Skin of body (tissue), 2 donors: ENCODE data around the gene PSMC1. TPM values are rescaled to one million over a fixed set of nuclear protein-coding genes. Genes with fewer than 3 reads are reported as not detected.

Experiments used
- DNase-seq: peaks from one replicate; lab custom pipeline; 2025; lab: John Stamatoyannopoulos, UW
- total RNA-seq: library from RNA; depleted of rRNA; stranded (reverse); fragments of >200 nt; gene quantifications from one replicate; pipeline ENCODE4 v1.2.3, GENCODE V29; 2014

Gene PSMC1
- total RNA-seq, 1 donor from 2014 or later, result 83.5 TPM

GRCh38 chr14:90302529-90303303 is 46.4 kb downstream of the PSMC1 start:
- no peak for DNase-seq

GRCh38 chr14:90303473-90303872 is 47.1 kb downstream of the PSMC1 start:
- DNase-seq, result no peak

GRCh38 chr14:90304502-90304901 is 48.1 kb downstream of the PSMC1 start:
- DNase-seq, result no peak

- no peak for DNase-seq
Measured at GRCh38 chr14:90305176-90305601, 48.8 kb downstream of the PSMC1 start.

GRCh38 chr14:90308561-90308960 is 52.2 kb downstream of the PSMC1 start:
- DNase-seq, result no peak

GRCh38 chr14:90317286-90317685 is 60.9 kb downstream of the PSMC1 start:
- no peak for DNase-seq

- no peak for DNase-seq
Measured at GRCh38 chr14:90318016-90318415, 61.7 kb downstream of the PSMC1 start.

GRCh38 chr14:90319173-90319572 is 62.8 kb downstream of the PSMC1 start:
- no peak for DNase-seq

GRCh38 chr14:90319634-90320541 is 63.5 kb downstream of the PSMC1 start:
- DNase-seq, result no peak

GRCh38 chr14:90321891-90322290 is 65.5 kb downstream of the PSMC1 start:
- no peak for DNase-seq

Other genes starting within 250 kb of the PSMC1 start
- 0.39 TPM for gene KCNK13, start 194.6 kb upstream of the PSMC1 start, total RNA-seq
- gene NRDE2, start 75.4 kb downstream of the PSMC1 start, total RNA-seq, result 11.0 TPM
- gene CALM1, start 140.5 kb downstream of the PSMC1 start, total RNA-seq, result 325 TPM